CD4-positive, CD25-positive, alpha-beta regulatory T cell (primary cell): ENCODE results near the gene DCAKD. TPM values are rescaled to one million over a fixed set of nuclear protein-coding genes. Genes with fewer than 3 reads are reported as not detected.

Experiments used
- ATAC-seq, 2 donors: fragments of 150-1000 bp; cut with Tn5 transposase; one replicate each; pipeline ENCODE4 v1.10.0; 2021; ENCODE audit warnings: low read depth in 2 of 2, moderate number of reproducible peaks in 2 of 2, moderate library complexity in 1 of 2
- DNase-seq, 3 donors: peaks; one replicate each; pipeline versions ENCODE4 v3.0.0 to v3.0.0-alpha.2; 2012 to 2022; ENCODE audit warnings: mixed read lengths in 1 of 3
- H3K27ac ChIP-seq: one replicate; pipeline ENCODE4 v1.7.0; 2013; ENCODE audit warnings: mild to moderate bottlenecking, low read length; ENCODE audit not compliant: insufficient read depth, poor library complexity, severe bottlenecking
- H3K27me3 ChIP-seq: one replicate; pipeline ENCODE4 v1.7.0; 2013; ENCODE audit warnings: low read length; ENCODE audit not compliant: control insufficient read depth, insufficient read depth
- H3K36me3 ChIP-seq: one replicate; pipeline ENCODE4 v1.7.0; 2013; ENCODE audit warnings: mild to moderate bottlenecking, low read length, moderate library complexity; ENCODE audit not compliant: control insufficient read depth, insufficient read depth
- H3K4me1 ChIP-seq: 2 replicates; pipeline ENCODE4 v1.7.0; 2013; ENCODE audit warnings: mild to moderate bottlenecking, low read length; ENCODE audit not compliant: insufficient read depth, control insufficient read depth, poor library complexity, severe bottlenecking
- H3K4me3 ChIP-seq: one replicate; pipeline ENCODE4 v1.7.0; 2013; ENCODE audit warnings: low read depth, mild to moderate bottlenecking, low read length, moderate library complexity
- H3K9me3 ChIP-seq, 2 experiments: 1 replicate in 1 of 2; 2 replicates in 1 of 2; pipeline ENCODE4 v1.7.0; 2013; ENCODE audit warnings: low read length in 2 of 2, mild to moderate bottlenecking in 1 of 2, moderate library complexity in 1 of 2; ENCODE audit not compliant: control insufficient read depth in 2 of 2
- H3K27ac Mint-ChIP-seq, 3 donors: one replicate each; pipeline ENCODE4 v1.8.0; 2020 to 2022; ENCODE audit warnings: mild to moderate bottlenecking in 3 of 3, mixed read lengths in 3 of 3, moderate library complexity in 2 of 3
- H3K27me3 Mint-ChIP-seq: one replicate; pipeline ENCODE4 v1.8.0; 2022; ENCODE audit warnings: mild to moderate bottlenecking, mixed read lengths
- H3K36me3 Mint-ChIP-seq: one replicate; pipeline ENCODE4 v1.8.0; 2020; ENCODE audit warnings: mixed read lengths
- H3K4me1 Mint-ChIP-seq, 4 donors: one replicate each; pipeline ENCODE4 v1.8.0; 2020 to 2022; ENCODE audit warnings: mixed read lengths in 4 of 4, mild to moderate bottlenecking in 1 of 4
- H3K4me3 Mint-ChIP-seq, 4 donors: one replicate each; pipeline ENCODE4 v1.8.0; 2020 to 2022; ENCODE audit warnings: mild to moderate bottlenecking in 4 of 4, mixed read lengths in 4 of 4, moderate library complexity in 3 of 4
- H3K9me3 Mint-ChIP-seq, 7 donors: one replicate each; pipeline ENCODE4 v1.8.0; 2020 to 2022; ENCODE audit warnings: mixed read lengths in 7 of 7, mild to moderate bottlenecking in 3 of 7, moderate library complexity in 2 of 7
- polyA plus RNA-seq, 4 donors: library from polyadenylated mRNA; unstranded; fragments of 300-500 nt; fragmentation: Illumina TruSeq; gene quantifications; one replicate each; pipeline ENCODE4 v1.2.3, GENCODE V29; 2021
- total RNA-seq: library from RNA; stranded (reverse); gene quantifications from one replicate; pipeline ENCODE4 v1.2.3, GENCODE V29; 2022

The DCAKD gene
- total and polyA plus RNA-seq, 5 donors from 2014 or later, result 10.0 to 20.7 (median 14.7) TPM

DNA sequence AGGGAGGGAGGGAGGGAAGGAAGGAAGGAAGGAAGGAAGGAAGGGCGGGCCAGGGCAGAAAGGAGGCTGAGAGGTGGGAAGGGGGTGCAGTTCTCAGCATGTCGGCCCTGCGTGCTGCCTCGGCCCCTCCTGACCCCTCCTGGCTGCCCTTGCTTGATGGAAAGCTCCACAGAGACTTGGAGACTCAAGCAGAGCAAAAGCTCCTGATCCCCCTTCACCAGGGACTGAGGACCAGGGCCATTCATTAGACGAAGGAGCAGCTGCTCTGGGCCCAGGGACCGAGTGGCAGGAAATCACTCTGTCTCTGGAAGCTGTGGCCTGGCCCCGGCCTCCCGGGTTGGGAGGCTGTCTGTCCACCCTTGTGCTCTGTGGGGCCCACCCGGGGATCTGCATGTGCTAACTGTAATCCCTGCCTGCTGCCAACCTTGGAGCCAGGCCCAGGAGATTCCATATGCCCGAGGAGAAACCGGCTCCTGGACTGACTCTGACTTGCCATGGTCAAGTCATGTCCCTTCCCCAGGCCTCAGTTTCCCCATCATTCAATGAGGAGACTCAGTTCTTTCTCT, 55.9 kb downstream of the DCAKD start:
- Mint-ChIP-seq H3K4me1 (no peaks in the 10 kb centered on the region), H3K27me3 (peaks cover 34% of the 10 kb centered on the region), H3K4me3 (no peak overlapping the region), H3K9me3 (peaks cover 0 to 10% (median 3%) of the 10 kb centered on the region in 7 donors), H3K27ac (no peak overlapping the region), H3K36me3 (no peaks in the 10 kb centered on the region)
- Histone ChIP-seq H3K27ac (no peak overlapping the region), H3K27me3 (no peaks in the 10 kb centered on the region), H3K4me1 (no peaks in the 10 kb centered on the region), H3K4me3 (no peak overlapping the region), H3K36me3 (no peaks in the 10 kb centered on the region), H3K9me3 (no peaks in the 10 kb centered on the region)
- DNase-seq (no peak), ATAC-seq (no peak)

DNA sequence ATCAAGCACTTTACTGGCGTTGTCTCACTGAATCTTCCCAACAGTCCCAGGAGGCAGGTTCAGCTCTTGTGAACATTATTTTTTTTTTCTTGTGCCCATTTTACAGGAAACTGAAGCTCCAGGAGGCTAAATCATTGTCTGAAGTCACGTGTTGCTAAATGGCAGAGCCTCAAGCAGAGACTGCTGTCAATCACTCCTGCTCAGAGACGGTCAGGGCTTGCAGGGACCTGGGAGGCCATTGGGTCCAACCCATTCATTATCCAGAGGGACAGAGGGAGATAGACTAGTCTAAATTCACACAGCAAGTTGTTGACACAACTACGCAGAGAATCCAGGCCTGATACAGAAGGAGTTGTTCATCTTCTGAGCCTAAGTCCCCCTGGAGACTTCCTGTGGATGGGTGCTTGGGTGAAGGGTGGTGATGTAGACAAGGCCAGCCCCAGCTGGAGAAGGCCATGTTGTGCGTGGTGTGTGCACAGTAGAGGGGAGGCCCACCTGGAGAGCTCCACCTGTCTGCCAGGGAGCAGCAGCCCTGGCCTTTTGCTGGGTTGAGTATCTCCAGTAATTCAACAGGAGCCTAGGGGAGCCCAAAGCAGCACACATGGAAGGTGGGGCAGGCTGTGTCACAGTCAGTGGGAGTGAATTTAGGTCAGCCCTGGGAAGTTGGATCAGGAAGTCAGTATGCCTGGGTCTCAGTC, 59.0 kb downstream of the DCAKD start:
- no peak for ATAC-seq
- peaks cover 2% of the 10 kb centered on the region for H3K27me3 ChIP-seq
- no peak overlapping the region for H3K27ac ChIP-seq
- H3K9me3 ChIP-seq, result no peaks in the 10 kb centered on the region
- Mint-ChIP-seq H3K9me3 (peaks cover 0 to 8% (median 0%) of the 10 kb centered on the region in 7 donors), H3K4me1 (peaks cover 0 to 5% (median 2%) of the 10 kb centered on the region in 4 donors), H3K27me3 (peaks cover 48% of the 10 kb centered on the region), H3K36me3 (no peaks in the 10 kb centered on the region), H3K27ac (no peak overlapping the region), H3K4me3 (no peak overlapping the region)
- H3K4me1 ChIP-seq, result peaks cover under 1% of the 10 kb centered on the region
- no peaks in the 10 kb centered on the region for H3K36me3 ChIP-seq
- no peak for DNase-seq
- H3K4me3 ChIP-seq, result no peak overlapping the region

DNA sequence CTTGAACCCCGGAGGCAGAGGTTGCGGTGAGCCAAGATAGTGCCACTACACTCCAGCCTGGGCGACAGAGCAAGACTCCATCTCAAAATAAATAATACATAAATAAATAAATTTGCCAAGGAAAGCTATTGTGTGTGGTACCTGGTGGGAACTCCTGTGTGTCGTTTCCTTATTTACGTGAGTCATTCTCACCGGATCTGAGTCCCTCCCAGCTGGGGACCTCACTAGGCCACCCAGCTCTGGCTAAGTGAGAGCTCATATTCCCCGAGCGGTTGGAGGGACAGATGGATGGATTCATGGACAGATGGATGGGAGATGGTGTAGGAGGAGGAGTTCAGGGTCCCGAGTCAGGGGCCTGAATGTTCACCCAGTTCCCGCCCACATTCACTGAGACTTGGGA, 60.4 kb downstream of the DCAKD start:
- no peaks in the 10 kb centered on the region for H3K36me3 Mint-ChIP-seq
- Histone ChIP-seq H3K27ac (no peak overlapping the region), H3K36me3 (no peaks in the 10 kb centered on the region), H3K4me1 (peaks cover 4% of the 10 kb centered on the region), H3K4me3 (no peak overlapping the region), H3K9me3 (no peaks in the 10 kb centered on the region), H3K27me3 (peaks cover 2% of the 10 kb centered on the region)
- peaks cover 51% of the 10 kb centered on the region for H3K27me3 Mint-ChIP-seq
- H3K4me3 Mint-ChIP-seq, result no peak overlapping the region
- DNase-seq (no peak), ATAC-seq (no peak)
- H3K4me1 Mint-ChIP-seq, result peaks cover 0 to 5% (median 3%) of the 10 kb centered on the region in 4 donors
- peaks cover 0 to 4% (median 0%) of the 10 kb centered on the region in 7 donors for H3K9me3 Mint-ChIP-seq
- H3K27ac Mint-ChIP-seq, result no peak overlapping the region

DNA sequence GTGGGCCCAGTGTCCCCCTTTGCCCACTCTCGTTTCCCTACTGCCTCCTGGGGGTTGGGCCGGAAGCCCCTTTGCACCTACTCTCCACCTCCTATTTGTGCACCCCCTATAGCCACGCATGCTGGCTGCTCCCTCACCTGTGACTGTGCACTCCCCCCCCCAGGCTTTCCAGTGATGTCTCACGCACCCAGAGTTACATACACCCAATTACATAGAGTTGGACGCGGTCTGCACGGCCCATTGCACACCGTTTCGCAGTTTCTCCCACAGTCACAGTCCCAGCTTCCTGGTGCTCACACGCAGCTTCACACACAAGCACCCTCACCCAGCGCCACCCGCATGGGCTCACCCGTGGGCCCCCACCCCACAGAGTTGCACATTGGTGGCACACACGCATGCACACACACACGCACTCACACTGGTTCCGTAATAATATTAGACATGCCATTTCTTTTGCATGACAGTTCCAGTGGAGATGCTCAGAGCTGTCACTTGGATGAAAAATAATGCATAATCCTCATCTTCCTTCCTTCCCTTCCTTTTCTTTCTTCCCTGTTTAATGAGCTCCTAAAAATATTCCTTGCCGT, 61.8 kb downstream of the DCAKD start:
- DNase-seq, result no peak
- Mint-ChIP-seq H3K27me3 (peaks cover 57% of the 10 kb centered on the region), H3K36me3 (no peaks in the 10 kb centered on the region), H3K4me1 (peaks cover 0 to 5% (median 3%) of the 10 kb centered on the region in 4 donors), H3K27ac (no peak overlapping the region), H3K9me3 (peaks cover 0 to 4% (median 0%) of the 10 kb centered on the region in 7 donors), H3K4me3 (peak overlapping the region in 1 of 4 donors; percentile 38)
- Histone ChIP-seq H3K27ac (no peak overlapping the region), H3K4me1 (peaks cover 4% of the 10 kb centered on the region), H3K27me3 (peaks cover 2% of the 10 kb centered on the region), H3K9me3 (no peaks in the 10 kb centered on the region), H3K4me3 (no peak overlapping the region), H3K36me3 (no peaks in the 10 kb centered on the region)
- no peak for ATAC-seq

DNA sequence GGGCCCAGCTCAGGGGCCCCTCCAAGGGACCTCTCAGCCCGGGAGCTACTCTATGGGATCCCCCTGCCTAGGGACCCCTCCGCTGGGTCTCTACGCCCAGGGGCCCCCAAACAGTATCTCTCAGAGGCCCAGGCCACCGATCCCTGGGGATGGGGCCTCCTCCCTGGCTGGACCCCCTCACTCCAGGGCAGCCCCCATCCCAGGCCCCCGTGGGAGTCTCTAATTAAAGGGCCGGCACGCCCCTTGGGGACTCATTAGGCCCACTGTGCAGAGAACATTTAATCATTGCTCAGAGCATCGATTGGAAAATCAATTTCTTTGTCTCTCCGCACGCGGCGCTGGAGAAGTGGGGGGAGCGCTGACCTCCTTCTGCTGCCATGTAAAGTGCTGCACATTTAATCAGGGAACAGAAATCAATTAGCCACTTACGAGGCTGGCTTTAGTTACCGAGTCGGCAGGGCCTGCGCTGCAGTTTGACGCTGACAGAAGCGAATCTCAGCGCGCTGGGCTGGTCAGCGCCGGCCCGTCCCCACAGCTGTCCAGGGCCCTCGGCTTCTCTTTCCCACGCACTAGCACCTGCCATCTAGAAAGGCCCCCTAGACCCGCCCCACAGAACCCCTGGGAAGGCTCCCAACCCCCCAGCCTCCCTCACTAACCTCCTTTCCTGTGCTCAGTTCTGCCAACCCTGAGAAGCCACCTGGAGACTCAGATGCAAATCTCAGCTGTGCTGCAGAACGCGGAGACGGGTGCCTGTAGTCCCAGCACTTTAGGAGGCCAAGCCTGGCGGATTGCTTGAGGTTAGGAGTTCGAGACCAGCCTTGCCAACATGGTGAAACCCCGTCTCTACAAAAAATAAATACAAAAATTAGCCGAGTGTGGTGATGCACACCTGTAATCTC, 63.1 kb downstream of the DCAKD start:
- H3K27me3 ChIP-seq, result peaks cover 2% of the 10 kb centered on the region
- H3K4me1 ChIP-seq, result peaks cover 4% of the 10 kb centered on the region
- H3K36me3 Mint-ChIP-seq, result no peaks in the 10 kb centered on the region
- peaks cover 0 to 5% (median 3%) of the 10 kb centered on the region in 4 donors for H3K4me1 Mint-ChIP-seq
- H3K27ac Mint-ChIP-seq, result no peak overlapping the region
- no peak overlapping the region for H3K4me3 Mint-ChIP-seq
- no peaks in the 10 kb centered on the region for H3K9me3 ChIP-seq
- no peak overlapping the region for H3K27ac ChIP-seq
- ATAC-seq (no peak), DNase-seq (no peak)
- no peak overlapping the region for H3K4me3 ChIP-seq
- peaks cover 52% of the 10 kb centered on the region for H3K27me3 Mint-ChIP-seq
- peaks cover 0 to 4% (median 0%) of the 10 kb centered on the region in 7 donors for H3K9me3 Mint-ChIP-seq
- no peaks in the 10 kb centered on the region for H3K36me3 ChIP-seq

DNA sequence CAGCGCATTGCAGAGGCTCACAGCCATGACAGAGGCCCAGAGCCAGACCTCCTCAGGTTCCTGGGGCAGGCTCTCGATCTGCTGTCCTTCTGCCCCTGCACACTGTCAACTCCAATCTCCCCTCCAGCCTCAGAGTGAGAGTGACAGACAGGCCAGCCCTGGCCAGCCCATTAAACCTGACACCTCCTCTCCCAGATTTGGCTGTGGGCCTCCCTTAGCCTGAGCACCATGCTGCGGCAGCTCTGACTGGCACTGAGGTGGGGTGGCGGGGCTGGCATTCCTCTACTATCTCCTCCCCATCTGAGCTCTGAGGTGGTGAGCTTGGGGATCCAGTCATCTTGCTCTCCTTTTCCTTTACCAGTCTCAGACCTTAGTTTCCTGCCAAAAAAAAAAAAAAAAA, 67.9 kb downstream of the DCAKD start:
- no peak overlapping the region for H3K27ac ChIP-seq
- ATAC-seq (no peak), DNase-seq (no peak)
- H3K4me3 Mint-ChIP-seq, result no peak overlapping the region
- no peaks in the 10 kb centered on the region for H3K36me3 ChIP-seq
- peaks cover 2% of the 10 kb centered on the region for H3K27me3 ChIP-seq
- no peaks in the 10 kb centered on the region for H3K9me3 ChIP-seq
- H3K4me1 Mint-ChIP-seq, result peaks cover 0 to 5% (median 3%) of the 10 kb centered on the region in 4 donors
- H3K4me1 ChIP-seq, result peaks cover 4% of the 10 kb centered on the region
- H3K36me3 Mint-ChIP-seq, result peaks cover 3% of the 10 kb centered on the region
- H3K4me3 ChIP-seq, result no peak overlapping the region
- peaks cover 42% of the 10 kb centered on the region for H3K27me3 Mint-ChIP-seq
- H3K27ac Mint-ChIP-seq, result no peak overlapping the region
- H3K9me3 Mint-ChIP-seq, result no peaks in the 10 kb centered on the region

DNA sequence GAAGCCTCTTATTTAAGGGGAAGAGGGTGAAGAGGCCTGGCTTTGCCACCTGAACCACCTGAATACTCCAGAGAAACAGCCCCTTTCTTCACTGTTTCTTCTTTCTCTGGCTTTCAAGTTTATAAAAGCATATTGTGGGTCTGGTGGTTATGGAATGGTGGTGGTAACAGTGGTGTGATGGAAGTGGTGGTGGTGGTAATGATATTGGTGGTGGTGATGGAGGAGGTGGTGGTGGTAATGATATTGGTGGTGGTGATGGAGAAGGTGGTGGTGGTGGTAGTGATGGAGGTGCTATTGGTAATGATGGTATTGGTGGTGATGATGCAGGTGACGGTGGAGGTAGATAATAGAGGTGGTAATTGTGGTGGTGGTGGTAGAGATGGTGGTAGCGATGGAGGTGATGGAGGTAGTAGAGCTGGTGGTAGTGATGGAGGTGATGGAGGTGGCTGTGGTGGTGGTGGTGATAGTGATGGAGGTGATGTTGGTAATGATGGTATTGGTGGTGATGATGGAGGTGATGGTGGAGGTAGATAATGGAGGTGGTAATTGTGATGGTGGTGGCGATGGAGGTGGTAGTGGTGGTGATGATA, 69.2 kb downstream of the DCAKD start:
- Mint-ChIP-seq H3K4me1 (no peaks in the 10 kb centered on the region), H3K36me3 (peaks cover 3% of the 10 kb centered on the region), H3K27ac (no peak overlapping the region), H3K27me3 (peaks cover 31% of the 10 kb centered on the region), H3K9me3 (no peaks in the 10 kb centered on the region), H3K4me3 (no peak overlapping the region)
- H3K27me3 ChIP-seq, result peaks cover 2% of the 10 kb centered on the region
- ATAC-seq (no peak), DNase-seq (no peak)
- no peak overlapping the region for H3K4me3 ChIP-seq
- H3K36me3 ChIP-seq, result no peaks in the 10 kb centered on the region
- H3K27ac ChIP-seq, result no peak overlapping the region
- H3K9me3 ChIP-seq, result no peaks in the 10 kb centered on the region
- H3K4me1 ChIP-seq, result peaks cover under 1% of the 10 kb centered on the region
